Osteocyte (in vitro differentiated cells): Measurements from ENCODE around the gene KRT6C. TPM values are rescaled to one million over a fixed set of nuclear protein-coding genes. Genes with fewer than 3 reads are reported as not detected.

Source experiments
- DNase-seq: peaks from one replicate; pipeline ENCODE4 v3.0.0; 2021; ENCODE audit warnings: mixed read lengths; ENCODE audit not compliant: unreplicated experiment; ENCODE audit errors: extremely low spot score
- H3K27ac Mint-ChIP-seq: one replicate; pipeline ENCODE4 v1.8.0; 2021; ENCODE audit warnings: mild to moderate bottlenecking, mixed read lengths; ENCODE audit not compliant: unreplicated experiment
- H3K27me3 Mint-ChIP-seq: one replicate; pipeline ENCODE4 v1.8.0; 2021; ENCODE audit warnings: mixed read lengths; ENCODE audit not compliant: unreplicated experiment
- H3K36me3 Mint-ChIP-seq: one replicate; pipeline ENCODE4 v1.8.0; 2021; ENCODE audit warnings: mixed read lengths; ENCODE audit not compliant: unreplicated experiment
- H3K4me1 Mint-ChIP-seq: one replicate; pipeline ENCODE4 v1.8.0; 2021; ENCODE audit warnings: mixed read lengths; ENCODE audit not compliant: unreplicated experiment
- H3K4me3 Mint-ChIP-seq: one replicate; pipeline ENCODE4 v1.8.0; 2021; ENCODE audit warnings: mild to moderate bottlenecking, moderate library complexity, mixed read lengths; ENCODE audit not compliant: unreplicated experiment
- H3K9me3 Mint-ChIP-seq: one replicate; pipeline ENCODE4 v1.8.0; 2021; ENCODE audit warnings: mixed read lengths; ENCODE audit not compliant: unreplicated experiment
- CTCF ChIP-seq: fragments of 200-600 bp; sonication (generic); IDR thresholded peaks from 2 replicates; pipeline ENCODE4 v1.5.0; 2021; ENCODE audit warnings: antibody characterized with exemption, mild to moderate bottlenecking, moderate library complexity
- total RNA-seq: library from RNA; stranded (reverse); gene quantifications from 2 replicates; pipeline ENCODE4 v1.2.1, GENCODE V29; 2021

The KRT6C gene
- total RNA-seq, 1 donor from 2014 or later = not detected

GRCh38 chr12:52437508-52437907 is 36.1 kb downstream of the KRT6C start:
- H3K4me1 Mint-ChIP-seq = no peaks in the 10 kb centered on the region
- H3K27me3 Mint-ChIP-seq = peaks cover 43% of the 10 kb centered on the region
- DNase-seq = no peak
- H3K4me3 Mint-ChIP-seq = no peak overlapping the region
- H3K27ac Mint-ChIP-seq = no peak overlapping the region
- TF ChIP-seq CTCF = no peak
- no peaks in the 10 kb centered on the region for H3K36me3 Mint-ChIP-seq
- no peaks in the 10 kb centered on the region for H3K9me3 Mint-ChIP-seq

DNA sequence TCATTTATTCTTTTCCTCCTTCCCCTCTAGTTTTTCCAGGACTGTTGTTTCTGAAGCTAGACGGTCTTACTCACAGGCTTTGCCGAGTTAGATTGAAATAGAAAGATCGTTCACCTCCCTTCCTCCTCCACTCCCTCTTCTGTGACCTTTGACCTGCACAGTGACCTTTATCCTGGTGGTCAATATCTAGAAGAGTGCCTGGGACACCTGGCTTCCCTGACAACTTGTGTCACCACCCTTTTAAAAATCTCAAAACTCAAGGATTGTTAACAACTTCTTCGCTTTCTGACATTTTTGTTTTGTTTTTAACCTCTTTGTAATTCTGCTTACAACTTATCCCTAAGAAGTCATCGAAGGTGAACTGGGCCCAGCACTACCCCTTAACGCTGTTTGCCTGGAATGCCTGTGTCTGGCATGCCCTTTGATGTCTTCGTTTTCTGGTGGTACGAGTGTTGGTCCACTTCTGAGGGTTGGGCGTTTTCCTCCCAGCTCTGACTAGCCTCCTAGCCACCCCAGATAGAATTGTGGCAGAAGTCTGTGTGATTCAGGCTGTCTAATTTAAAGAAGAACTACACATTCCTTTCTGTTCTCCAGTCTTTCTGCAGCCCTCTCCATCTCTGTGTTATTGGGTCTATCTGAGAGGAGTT is 36.7 kb downstream of the KRT6C start:
- H3K27me3 Mint-ChIP-seq = peaks cover 43% of the 10 kb centered on the region
- H3K36me3 Mint-ChIP-seq = no peaks in the 10 kb centered on the region
- TF ChIP-seq CTCF = no peak
- H3K4me3 Mint-ChIP-seq = no peak overlapping the region
- H3K9me3 Mint-ChIP-seq = no peaks in the 10 kb centered on the region
- no peak overlapping the region for H3K27ac Mint-ChIP-seq
- no peak for DNase-seq
- H3K4me1 Mint-ChIP-seq = no peaks in the 10 kb centered on the region

GRCh38 chr12:52436000-52436827 is 37.4 kb downstream of the KRT6C start:
- Mint-ChIP-seq H3K9me3 (no peaks in the 10 kb centered on the region), H3K36me3 (no peaks in the 10 kb centered on the region), H3K27me3 (peaks cover 40% of the 10 kb centered on the region), H3K27ac (no peak overlapping the region), H3K4me3 (no peak overlapping the region), H3K4me1 (no peaks in the 10 kb centered on the region)
- DNase-seq = no peak
- no peak for TF ChIP-seq CTCF

- Mint-ChIP-seq H3K27me3 (peaks cover 40% of the 10 kb centered on the region), H3K27ac (no peak overlapping the region), H3K36me3 (no peaks in the 10 kb centered on the region), H3K4me1 (no peaks in the 10 kb centered on the region), H3K9me3 (no peaks in the 10 kb centered on the region), H3K4me3 (no peak overlapping the region)
- DNase-seq = no peak
- TF ChIP-seq CTCF = no peak
These were observed 38.0 kb downstream of the KRT6C start for GRCh38 chr12:52435659-52435999.

- H3K36me3 Mint-ChIP-seq = no peaks in the 10 kb centered on the region
- no peaks in the 10 kb centered on the region for H3K9me3 Mint-ChIP-seq
- no peak for TF ChIP-seq CTCF
- no peaks in the 10 kb centered on the region for H3K4me1 Mint-ChIP-seq
- H3K4me3 Mint-ChIP-seq = no peak overlapping the region
- peaks cover 45% of the 10 kb centered on the region for H3K27me3 Mint-ChIP-seq
- no peak for DNase-seq
- H3K27ac Mint-ChIP-seq = no peak overlapping the region
These were observed 38.7 kb downstream of the KRT6C start for GRCh38 chr12:52434760-52435530.
